PFSK-1 (cell line): ENCODE data around the gene MRGPRG.

ENCODE experiments used
- FOXP2 ChIP-seq: optimal IDR thresholded peaks from 2 replicates; pipeline ENCODE3; 2011; ENCODE audit warnings: borderline replicate concordance, control low read depth, inconsistent platforms; ENCODE audit not compliant: insufficient read depth; ENCODE audit errors: extremely low read length, extremely low read depth
- POLR2AphosphoS5 ChIP-seq: IDR thresholded peaks from 2 replicates; pipeline ENCODE4 v1.6.1; 2012; ENCODE audit warnings: low read depth, mild to moderate bottlenecking, control low read depth, low read length, moderate library complexity
- SIN3A ChIP-seq: IDR thresholded peaks from 2 replicates; pipeline ENCODE4 v1.6.1; 2012; ENCODE audit warnings: mild to moderate bottlenecking, low read length, moderate library complexity, borderline replicate concordance; ENCODE audit not compliant: insufficient read depth
- TAF1 ChIP-seq: IDR thresholded peaks from 2 replicates; pipeline ENCODE4 v1.6.1; 2012; ENCODE audit warnings: low read length, control low read depth, borderline replicate concordance; ENCODE audit not compliant: insufficient read depth
- TF ChIP-seq, protein P1 (sequence below), 2 experiments: IDR thresholded peaks; 2 replicates each; pipeline versions ENCODE4 v1.6.1 to v1.8.0; 2011 to 2012; ENCODE audit warnings: low read depth in 2 of 2, low read length in 2 of 2, control low read depth in 1 of 2, inconsistent platforms in 1 of 2, mild to moderate bottlenecking in 1 of 2, moderate library complexity in 1 of 2; ENCODE audit not compliant: insufficient read depth in 1 of 2

The MRGPRG gene

DNA sequence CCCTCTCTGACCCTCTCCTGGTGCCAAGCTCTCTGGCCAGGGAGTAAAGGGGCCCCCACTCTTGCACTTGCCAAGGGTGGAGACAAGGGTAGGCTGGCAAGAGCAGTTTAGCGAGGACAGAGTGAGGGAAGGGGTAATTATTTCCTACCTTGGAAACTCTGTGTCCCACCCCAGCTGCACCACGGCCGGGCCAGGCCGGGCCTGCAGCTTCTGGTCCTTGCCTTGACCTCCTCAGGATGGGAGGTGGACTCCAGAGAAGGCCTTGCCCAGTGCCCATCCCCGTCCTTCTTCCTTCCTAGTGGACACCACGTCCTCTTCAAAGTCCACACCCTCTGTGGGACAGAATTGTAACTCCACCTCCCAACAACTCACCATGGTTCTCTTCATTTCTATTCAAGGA lies 35.1 kb downstream of the MRGPRG start:
- TF ChIP-seq TAF1 (no peak), POLR2AphosphoS5 (no peak), FOXP2 (no peak), SIN3A (no peak)
- TF ChIP-seq, protein P1, sequence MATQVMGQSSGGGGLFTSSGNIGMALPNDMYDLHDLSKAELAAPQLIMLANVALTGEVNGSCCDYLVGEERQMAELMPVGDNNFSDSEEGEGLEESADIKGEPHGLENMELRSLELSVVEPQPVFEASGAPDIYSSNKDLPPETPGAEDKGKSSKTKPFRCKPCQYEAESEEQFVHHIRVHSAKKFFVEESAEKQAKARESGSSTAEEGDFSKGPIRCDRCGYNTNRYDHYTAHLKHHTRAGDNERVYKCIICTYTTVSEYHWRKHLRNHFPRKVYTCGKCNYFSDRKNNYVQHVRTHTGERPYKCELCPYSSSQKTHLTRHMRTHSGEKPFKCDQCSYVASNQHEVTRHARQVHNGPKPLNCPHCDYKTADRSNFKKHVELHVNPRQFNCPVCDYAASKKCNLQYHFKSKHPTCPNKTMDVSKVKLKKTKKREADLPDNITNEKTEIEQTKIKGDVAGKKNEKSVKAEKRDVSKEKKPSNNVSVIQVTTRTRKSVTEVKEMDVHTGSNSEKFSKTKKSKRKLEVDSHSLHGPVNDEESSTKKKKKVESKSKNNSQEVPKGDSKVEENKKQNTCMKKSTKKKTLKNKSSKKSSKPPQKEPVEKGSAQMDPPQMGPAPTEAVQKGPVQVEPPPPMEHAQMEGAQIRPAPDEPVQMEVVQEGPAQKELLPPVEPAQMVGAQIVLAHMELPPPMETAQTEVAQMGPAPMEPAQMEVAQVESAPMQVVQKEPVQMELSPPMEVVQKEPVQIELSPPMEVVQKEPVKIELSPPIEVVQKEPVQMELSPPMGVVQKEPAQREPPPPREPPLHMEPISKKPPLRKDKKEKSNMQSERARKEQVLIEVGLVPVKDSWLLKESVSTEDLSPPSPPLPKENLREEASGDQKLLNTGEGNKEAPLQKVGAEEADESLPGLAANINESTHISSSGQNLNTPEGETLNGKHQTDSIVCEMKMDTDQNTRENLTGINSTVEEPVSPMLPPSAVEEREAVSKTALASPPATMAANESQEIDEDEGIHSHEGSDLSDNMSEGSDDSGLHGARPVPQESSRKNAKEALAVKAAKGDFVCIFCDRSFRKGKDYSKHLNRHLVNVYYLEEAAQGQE (IDR thresholded peaks at IDR 0.05; ENCODE audit: insufficient read depth in 1 of 2, low read depth in 2 of 2, low read length in 2 of 2) = no peak

DNA sequence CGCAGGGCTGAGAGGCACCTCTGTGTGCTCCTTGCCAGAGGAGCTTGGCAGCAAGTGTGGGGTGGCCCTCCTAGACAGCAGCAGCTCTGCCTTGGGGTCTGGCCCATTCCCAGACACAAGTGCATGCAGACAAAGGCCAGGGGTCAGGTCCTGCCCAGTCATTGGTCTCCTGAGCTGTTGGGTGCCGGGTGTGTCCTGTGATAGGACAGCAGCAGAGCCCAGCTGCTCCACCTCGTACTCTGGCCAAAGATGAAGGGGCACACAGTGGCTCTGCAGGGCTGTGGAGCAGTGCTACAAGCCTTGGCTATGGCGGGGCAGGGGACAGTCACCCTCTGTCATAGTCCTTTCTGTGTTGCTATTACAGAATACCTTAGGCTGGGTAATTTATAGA lies 36.2 kb downstream of the MRGPRG start:
- TF ChIP-seq, protein P1 (IDR thresholded peaks at IDR 0.05; ENCODE audit: insufficient read depth in 1 of 2, low read depth in 2 of 2, low read length in 2 of 2) = no peak

DNA sequence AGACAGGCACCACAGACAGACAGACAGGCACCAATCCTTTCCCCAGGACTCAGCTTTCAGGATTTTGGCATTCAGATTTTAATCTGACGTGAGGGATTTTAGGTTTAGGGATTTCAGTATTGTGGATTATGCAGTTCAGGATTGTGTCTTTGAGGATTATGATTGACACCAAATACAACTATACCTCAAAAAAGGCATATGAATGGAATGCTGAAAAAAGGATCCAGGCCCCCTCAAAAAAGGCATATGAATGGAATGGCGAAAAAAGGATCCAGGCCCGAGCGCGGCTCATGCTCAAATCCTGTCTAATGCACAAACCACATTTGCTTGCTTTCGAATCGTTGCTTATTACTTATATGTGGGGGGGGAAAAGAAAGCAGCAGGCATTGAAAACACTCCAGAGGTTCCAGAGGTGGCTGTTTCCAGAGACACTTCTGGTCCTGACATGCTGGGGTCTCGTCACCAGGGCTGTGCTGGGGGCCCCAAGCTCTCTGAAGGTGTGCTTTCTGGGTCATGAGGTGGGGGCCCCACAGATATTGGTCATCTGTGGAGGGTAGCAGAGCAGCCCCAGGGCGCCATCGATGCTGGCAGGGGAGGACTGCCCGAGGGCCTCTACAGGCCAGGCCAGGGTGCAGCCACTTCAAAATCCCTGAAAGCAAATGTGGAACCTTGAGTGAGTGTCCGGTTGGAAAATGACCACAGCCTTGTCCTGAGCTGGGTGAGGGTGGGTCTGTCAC lies 36.7 kb downstream of the MRGPRG start:
- no peak for TF ChIP-seq SIN3A
- TF ChIP-seq TAF1 = no peak
- no peak for TF ChIP-seq POLR2AphosphoS5
- TF ChIP-seq, protein P1 (IDR thresholded peaks at IDR 0.05; ENCODE audit: insufficient read depth in 1 of 2, low read depth in 2 of 2, low read length in 2 of 2) = no peak
- TF ChIP-seq FOXP2 = no peak

DNA sequence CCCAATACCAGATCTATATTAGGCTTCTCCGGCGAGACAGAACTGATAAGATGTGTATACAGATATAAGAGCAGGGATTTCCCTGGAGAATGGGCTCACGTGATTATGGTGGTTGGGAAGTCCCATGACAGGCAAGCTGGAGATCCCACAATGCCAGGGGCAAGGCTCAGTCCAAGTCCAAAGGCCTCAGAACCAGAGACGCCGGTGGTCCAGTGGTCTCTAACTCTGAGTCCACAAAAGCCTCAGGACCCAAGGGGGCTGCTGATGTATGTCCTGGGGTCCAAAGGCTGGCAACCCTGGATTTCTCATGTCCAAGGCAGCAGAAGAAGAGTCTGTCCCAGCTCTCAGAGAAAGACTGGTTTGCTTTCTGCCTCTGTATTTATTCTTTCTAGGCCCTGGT lies 37.7 kb downstream of the MRGPRG start:
- TF ChIP-seq TAF1 (no peak), FOXP2 (no peak), POLR2AphosphoS5 (no peak), SIN3A (no peak)
- TF ChIP-seq, protein P1 (IDR thresholded peaks at IDR 0.05; ENCODE audit: insufficient read depth in 1 of 2, low read depth in 2 of 2, low read length in 2 of 2) = no peak

DNA sequence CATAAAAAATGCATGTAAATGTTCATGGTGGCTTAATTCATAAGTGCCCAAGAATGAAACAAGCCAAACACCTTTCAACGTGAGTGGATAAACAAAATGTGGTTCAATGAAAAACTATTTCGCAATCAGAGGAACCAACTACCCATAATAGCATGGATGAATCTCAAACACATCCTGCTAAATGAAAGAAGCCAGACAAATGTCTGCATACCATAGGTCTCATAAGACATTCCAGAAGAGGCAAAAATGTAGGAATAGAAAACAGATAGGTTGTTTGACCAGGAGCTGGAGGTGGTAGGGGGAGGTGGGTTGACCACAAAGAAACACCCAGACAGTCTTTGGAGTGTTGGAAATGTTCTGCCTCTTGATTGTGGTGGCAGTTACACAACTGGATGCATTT lies 40.3 kb downstream of the MRGPRG start:
- TF ChIP-seq, protein P1 (IDR thresholded peaks at IDR 0.05; ENCODE audit: insufficient read depth in 1 of 2, low read depth in 2 of 2, low read length in 2 of 2) = no peak
- TF ChIP-seq SIN3A (no peak), POLR2AphosphoS5 (no peak), FOXP2 (no peak), TAF1 (no peak)
